GM19193 (cell line): ENCODE results near the gene CHIA.

Source experiments
- POLR2A ChIP-seq: IDR thresholded peaks from 4 replicates; pipeline ENCODE4 v1.6.1; 2011; ENCODE audit not compliant: insufficient read depth, insufficient read length; ENCODE audit errors: extremely low read depth

Gene CHIA

DNA sequence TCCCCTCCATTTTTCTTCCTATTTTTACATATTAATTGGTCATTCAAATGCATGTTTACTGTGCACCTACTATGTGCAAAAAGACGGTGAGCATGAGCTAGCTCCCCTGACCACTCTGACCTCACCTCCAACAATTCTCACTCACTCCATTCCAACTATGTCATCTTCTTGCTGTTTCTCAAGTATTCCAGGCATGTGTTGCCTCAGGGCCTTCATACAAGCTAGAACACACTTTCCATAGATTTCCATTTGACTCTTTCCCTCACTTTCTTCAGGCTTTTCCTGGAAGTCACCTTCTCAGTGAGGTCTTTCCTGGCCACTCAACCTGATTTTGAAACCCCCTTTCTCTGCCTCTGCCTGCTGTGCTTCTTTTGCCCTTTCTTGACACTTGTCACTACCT is 32.6 kb downstream of the CHIA start:
- no peak for TF ChIP-seq POLR2A

DNA sequence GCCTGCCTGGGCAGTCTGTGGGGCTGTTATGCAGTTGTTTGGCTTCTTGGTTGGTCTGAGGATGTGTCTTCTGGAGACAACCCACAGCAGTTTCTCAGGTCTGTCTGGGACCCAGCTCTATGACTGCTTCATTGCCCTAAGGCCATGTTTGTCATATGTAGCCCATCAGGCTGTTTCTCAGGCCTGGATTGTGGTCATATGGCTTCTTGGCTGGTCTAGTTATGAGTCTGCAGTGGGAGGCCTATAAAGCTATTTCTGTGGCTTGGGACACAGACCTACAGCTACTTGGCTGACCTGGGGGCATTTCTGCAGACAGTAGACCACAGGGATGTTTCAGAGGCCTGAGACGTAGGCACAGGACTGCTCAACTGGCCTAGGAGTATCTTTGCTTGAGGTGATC is 41.5 kb downstream of the CHIA start:
- no peak for TF ChIP-seq POLR2A

DNA sequence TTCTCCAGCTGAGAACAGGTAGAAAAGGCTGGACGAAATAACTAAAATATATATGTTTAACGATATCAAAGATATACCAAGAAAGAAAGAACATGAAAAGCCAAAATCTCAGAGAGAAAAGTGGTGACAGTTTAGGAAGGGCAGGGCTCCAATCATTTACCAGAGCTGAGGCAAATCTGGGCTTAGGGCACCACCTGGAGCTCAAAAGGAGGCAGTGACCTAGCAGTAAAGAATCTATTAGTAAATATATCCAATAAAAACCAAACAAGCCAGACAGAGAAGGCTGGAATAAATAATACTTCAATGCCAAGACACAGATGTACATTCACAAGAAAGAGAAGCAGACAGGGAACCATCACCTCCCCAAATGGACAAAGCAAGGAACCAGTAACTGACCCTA is 43.5 kb downstream of the CHIA start:
- no peak for TF ChIP-seq POLR2A

DNA sequence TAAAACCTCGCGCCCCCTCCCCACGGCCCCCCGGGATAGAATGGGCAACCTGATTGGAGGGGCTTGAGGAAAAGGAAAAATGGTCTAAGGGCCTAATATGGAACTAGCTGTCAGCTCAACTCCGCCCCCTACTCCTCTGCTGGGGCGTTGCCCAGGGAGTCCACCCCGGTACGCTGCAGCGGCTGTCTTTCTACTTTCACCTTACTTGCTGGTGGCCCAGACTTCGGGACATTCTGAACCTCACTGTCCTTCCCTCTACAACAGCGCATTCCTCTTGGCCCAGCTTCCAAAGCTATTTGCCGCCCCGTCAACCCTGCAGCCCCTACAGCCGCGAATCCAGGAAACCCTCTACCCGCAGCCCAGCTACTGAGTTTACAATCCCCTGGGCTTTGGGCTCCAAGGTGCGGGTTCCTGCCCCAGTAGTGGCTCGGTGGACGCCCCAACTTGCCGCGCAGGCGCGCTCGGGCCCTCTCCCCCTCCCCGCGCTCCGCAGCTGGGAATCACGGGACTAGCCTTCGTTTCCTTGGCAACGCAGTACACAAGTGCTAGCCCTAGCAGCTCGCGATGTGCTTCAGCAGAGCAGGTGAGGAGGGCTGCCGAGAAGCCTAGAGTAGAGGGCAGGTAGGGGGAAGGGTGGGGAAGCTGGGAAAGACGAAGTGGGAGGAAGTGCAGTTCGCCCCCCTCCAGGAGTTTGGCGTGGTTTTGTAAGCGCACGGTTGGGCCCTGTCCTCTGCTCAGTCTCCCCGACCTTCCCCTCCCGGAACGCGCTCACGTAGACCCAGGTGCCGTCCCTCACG is 55.6 kb downstream of the CHIA start:
- TF ChIP-seq POLR2A: no peak

DNA sequence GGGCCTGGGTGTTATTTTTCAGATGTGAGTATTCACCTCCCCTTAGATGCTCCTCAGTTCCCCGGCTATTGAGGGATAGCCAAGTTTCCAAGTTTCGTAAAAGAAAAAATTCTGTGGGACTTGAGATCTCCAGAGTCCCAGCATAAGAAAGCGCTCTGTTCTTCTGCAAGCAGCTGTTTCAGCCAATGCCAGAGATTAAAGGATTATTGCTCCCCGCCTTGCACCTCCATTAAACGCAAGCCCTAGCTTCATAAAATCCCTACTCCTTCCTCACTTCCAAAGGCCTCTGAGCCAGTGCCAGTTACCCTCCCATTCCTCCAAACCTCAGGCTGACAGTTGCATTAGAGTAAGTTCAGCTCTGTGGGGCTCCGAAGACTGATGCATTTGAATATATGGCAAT is 56.4 kb downstream of the CHIA start:
- no peak for TF ChIP-seq POLR2A

DNA sequence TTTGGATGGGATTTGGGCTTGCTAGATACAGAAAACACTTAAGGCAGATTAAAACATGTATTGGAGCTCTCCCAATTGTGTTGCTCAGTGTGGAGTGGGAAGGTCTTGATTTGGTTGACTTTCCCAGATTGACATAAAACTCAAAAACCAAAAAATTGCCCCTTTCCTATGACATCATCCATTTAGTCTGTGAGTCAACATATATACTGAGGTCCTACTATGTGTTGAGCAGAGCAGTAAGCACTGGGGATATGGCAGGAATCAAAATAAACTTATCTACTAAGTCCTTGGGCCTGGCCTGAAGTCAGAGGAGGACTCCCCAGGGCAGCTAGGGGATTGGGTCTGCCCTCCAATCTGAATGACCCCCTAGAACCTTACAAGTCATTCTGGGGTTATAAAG is 61.0 kb downstream of the CHIA start:
- TF ChIP-seq POLR2A: no peak

DNA sequence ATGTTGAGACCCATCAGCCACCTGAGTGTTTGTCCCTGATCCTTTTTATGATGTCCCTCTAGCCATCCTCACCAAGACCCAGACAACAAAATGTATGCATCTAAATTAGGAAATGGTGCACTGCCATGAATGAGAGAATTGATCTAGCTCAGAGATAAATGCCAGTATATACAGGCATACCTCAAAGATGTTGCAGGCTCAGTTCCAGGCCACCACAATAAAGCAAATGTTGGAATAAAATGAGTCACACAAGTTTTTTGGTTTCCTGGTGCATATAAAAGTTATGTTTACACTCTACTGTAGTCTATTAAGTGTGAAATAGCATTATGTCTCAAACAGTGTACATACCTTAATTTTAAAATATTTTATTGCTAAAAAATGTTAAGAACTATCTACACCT is 63.9 kb downstream of the CHIA start:
- no peak for TF ChIP-seq POLR2A

DNA sequence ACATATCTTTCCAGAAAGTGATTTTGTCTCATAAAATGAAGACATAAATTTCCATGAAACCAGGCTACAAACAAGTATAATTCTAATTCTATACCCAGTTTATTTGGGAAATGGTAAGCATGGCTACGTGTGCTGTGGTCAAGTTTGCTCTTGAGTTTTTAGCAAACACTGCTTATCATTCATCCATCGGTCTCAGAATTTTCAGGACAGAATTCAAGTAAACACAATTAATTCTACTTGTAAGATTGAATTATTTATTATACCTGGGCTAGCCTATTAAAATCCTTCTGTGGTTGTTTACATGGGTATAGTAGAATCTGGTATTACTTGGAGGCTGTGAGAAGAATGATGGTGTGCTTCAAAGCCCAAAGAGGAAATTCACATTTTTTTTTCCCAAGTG is 68.3 kb downstream of the CHIA start:
- no peak for TF ChIP-seq POLR2A

DNA sequence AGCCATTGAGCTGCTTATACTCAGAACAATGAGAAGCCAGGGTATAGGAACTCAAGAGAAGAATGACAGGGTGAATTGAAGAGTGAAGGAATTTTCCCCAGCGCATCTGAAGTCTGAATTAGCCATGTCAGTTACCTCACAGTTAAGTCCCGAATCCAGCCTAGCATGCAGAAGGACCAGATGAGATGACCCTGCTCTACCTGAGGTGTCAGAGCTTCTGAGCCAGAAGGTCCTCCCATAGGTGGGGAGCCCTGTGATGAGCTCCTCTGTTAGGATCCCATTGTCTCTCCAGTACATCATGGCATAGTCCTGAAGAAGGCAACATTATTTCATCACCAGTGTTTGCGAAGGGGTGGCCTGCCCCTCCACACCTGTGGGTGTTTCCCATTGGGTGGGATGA is 68.7 kb downstream of the CHIA start:
- no peak for TF ChIP-seq POLR2A

DNA sequence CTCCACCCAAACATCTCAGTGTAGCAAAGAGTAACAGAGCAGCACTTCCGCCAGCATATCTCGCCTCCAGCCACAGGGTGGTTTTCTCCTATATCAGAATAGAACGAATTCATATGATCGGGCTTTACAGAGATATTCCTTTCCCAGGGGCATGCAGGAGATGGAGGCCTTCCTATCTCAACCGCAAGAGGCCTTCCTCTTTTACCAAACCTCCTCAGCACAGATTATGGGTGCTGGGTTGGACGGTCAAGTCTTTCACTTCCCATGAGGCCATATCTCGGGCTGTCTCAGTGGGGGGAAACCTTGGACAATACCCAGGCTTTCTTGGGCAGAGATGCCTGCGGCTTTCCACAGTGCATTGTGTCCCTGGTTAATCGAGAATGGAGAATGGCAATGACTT is 71.1 kb downstream of the CHIA start:
- no peak for TF ChIP-seq POLR2A

DNA sequence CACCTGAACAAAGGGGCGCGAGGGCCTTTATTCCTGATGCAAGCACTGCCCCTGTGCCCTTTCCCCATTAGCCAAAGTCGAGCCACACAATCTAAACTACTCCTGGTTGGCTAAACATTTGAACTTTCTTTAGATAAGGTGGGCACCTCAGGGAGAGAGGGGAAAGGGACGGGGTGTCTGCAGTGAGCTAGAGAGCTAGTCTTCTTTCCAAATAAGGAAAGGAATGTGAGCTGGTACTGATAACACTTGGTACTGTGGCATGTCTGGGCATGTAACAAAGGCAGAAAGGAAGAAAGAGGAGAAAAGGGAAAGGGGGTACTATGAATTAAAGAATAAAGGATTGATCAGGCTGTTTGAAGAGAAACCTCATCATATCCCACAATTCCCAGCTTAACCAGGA is 74.0 kb downstream of the CHIA start:
- no peak for TF ChIP-seq POLR2A

DNA sequence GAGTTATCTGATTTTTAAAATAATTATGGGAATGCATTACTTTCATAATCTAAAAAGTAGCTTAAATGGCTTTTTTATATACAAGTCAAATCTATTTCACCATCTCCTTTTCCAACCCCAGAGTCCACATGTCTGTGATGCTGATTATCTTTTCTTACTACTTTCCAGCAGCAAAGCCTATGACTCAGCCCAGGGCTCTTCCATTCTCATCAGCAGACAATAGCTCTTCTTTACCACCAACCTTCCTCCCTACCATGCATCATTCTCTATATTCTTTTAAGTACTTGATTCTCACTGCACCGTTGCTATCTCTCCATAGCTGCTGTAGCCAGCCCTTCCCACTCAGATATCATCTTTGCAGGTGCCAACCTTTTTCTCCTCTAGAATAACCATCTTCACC is 75.6 kb downstream of the CHIA start:
- TF ChIP-seq POLR2A: no peak

DNA sequence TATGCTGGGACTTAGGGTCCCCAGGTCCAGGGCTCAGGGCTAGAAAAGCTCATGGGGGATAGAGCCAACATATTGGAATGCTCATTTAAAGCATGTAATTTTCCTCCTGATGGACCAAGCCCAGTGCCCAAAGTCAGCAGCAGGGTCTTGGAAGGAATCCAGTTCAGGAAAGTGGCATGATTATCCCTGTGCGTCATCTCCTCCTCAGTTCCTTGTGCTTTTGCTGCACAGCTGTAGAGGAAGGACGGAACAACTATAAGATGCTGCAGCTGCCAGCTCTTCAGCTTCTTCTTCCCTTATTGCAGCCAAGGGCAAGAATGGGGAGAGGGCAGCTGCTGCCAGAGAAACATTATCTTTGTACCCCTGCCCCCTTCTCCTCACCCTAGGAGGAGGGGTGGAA is 78.5 kb downstream of the CHIA start:
- no peak for TF ChIP-seq POLR2A

DNA sequence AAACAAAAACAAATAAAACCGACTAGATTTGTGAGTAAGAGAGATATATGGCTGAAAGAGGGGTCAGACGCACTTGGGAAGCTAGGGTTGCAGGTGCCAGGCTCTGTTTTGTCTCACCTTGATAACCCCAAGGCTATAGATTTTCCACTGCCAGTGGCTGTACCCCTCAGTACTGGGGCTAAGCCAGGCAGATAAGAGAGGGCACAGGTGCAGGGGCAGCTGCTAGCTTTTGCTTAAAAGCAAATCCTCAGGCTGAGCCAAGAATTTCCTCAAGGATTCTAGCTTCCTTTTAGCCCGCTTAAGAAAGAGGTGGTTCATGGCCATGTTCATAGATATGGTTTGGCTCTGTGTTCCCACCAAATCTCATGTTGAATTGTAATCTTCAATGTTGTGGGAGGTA is 79.0 kb downstream of the CHIA start:
- no peak for TF ChIP-seq POLR2A
